ENCODE results near the gene NPHS1.
"Not testable (repeated sequence)": the region's sequence is repeated elsewhere in the genome, so short reads cannot be mapped to it uniquely, and the experiment has no call there.

The NPHS1 gene

DNA sequence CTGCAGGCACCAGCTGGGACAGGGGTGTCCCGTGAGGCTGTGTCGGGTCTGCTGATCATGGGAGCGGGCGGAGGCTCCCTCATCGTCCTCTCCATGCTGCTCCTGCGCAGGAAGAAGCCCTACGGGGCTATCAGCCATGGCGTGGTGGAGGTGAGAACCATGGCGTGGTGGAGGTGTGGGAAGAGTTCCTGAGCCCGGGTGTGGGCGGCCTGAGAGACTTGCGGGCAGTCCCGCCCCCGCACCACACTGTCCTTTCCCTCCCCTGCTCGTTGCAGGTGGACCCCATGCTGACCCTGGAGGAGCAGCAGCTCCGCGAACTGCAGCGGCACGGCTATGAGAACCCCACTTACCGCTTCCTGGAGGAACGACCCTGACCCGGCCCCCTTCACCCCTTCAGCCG lies 26.8 kb upstream of the NPHS1 start:
- FAIRE-seq = no peak

DNA sequence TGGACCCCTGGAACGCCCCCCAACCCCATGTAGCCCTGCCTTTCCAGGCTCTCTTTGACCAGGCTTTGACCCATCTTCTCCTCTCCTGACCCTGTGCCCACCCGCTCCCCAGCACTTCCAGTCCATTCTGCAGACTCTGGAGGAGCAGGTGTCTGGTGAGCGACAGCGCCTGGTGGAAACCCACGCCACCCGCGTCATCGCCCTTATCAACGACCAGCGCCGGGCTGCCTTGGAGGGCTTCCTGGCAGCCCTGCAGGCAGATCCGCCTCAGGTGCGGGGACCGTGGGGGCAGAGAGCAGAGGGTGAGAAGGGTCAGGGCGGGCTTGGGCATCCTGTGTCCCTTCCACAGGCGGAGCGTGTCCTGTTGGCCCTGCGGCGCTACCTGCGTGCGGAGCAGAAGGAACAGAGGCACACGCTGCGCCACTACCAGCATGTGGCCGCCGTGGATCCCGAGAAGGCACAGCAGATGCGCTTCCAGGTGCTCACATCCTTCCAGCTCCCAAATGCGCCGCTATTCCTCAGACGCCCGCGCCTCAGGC lies 22.2 kb upstream of the NPHS1 start:
- no peak for FAIRE-seq

DNA sequence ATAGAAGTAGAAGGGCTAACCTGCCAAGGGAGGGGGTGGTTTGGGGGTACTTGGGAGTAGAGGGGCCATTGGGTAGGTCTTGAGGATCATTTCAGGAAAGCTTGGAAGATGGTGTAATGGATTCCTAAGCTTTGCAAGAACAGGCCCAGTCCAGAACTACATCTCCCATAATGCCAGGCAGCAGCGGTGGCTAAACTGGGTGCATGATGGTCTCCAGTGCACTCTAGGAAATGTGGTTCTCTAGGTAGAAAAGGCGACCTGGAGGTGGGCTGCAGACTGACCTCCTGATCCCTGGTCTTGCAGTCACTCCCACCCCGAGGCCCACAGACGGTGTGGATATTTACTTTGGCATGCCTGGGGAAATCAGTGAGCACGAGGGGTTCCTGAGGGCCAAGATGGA lies 19.9 kb upstream of the NPHS1 start:
- FAIRE-seq = no peak

DNA sequence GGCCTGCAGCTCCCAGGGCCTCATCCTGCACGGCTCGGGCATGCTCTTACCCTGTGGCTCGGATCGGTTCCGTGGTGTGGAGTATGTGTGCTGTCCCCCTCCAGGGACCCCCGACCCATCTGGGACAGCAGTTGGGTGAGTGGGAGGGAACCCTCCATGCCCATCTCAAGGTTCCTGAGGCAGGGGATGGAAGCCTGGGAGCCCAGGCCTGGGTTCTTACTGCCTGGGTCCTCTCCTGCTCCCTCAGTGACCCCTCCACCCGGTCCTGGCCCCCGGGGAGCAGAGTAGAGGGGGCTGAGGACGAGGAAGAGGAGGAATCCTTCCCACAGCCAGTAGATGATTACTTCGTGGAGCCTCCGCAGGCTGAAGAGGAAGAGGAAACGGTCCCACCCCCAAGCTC lies 19.3 kb upstream of the NPHS1 start:
- FAIRE-seq = no peak

DNA sequence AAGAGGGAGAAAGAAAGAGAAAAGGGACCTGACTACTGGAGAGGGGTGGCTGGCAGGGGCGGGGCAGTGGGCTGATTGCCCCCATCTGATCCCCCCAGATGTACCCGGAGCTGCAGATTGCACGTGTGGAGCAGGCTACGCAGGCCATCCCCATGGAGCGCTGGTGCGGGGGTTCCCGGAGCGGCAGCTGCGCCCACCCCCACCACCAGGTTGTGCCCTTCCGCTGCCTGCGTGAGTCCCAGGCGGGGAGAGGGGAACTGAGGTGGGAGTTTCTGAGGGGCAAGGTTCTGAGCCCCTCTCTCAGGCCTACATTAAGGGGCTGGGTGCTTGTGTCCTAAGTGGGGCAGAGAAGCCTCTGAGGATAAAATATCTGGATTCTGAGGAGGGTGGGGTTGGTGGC lies 18.5 kb upstream of the NPHS1 start:
- FAIRE-seq = no peak

DNA sequence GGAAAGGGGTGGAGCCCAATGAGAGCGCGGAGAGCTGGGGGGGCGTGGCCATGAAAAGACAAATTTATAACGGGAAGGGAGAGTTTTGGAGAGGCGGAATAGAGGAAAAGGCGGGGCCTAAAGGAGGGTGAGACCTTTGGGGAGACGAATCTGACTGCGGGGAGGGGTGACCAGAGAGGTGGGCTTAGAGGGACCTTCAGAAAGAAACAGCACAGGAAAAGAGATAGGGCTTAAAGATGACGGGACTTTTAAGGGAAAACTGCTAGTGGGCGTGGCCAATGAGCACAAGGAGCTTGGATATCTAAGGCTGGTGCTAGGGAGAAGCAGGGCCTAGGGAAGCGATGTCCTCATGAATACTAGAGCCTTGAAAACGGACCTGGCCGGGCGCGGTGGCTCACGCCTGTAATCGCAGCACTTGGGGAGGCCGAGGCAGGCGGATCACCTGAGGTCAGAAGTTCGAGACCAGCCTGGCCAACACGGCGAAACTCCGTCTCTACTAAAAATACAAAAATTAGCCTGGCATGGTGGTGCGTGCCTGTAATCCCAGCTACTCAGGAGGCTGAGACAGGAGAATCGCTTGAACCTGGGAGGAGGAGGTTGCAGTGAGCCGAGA lies 17.9 kb upstream of the NPHS1 start:
- FAIRE-seq = not testable (repeated sequence)

DNA sequence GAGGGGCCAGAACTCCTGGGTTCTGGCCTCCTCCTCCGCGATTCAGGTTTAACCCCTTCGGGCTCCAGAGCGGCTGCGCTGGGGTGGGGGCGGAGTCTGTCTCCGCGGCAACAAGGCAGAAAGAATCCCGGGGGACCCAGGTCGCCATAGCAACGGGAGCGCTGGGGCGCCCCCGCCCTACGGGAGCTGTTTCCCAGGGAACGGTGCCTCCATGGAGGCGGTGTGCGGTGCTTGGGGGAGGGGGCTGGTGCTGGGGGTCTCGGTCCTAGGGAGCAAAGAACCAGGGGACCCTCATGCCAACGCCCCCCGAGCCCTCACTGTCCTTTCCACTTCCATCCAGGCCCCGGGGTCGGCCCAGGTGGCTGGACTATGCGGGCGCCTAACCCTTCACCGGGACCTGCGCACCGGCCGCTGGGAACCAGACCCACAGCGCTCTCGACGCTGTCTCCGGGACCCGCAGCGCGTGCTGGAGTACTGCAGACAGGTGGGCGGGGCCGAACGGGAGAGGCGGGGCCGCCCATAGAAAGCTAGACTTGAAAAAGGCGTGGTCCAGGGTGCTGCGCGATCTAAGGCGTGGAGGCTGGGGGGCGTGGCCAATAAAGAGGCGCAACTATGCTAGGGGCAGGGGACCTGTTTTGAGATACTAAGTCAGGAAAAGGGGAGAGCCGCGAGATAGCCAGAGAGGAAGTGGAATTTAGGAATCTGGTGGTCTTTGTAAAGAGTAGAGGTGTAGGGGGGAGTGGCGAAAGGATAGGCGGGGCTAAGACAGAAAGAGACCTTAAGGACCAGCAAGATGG lies 17.2 kb upstream of the NPHS1 start:
- FAIRE-seq = no peak

DNA sequence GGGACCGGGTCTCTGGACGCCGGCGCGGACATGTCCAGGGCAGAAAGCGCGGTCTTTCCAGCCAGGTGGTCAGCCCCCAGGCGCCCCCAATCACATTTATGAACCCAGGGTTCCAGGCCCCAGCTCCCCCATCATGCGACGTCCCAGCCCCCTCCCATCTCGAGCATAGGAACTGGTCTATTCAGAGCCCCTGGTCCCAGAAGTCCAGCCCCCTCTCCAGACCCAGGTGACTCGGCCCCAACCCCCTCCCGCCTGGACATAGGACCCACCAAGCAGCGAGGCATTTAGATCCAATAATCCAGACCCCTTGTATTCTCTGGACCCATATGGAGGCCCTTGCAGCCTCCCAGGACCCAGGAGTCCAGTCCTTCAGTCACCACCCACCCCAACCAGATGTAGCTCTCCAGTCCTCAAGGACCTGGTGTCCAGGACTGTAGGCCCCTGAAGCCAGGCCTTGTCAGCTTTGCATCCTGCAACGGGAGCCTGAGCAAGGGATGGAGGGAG lies 16.6 kb upstream of the NPHS1 start:
- no peak for FAIRE-seq

DNA sequence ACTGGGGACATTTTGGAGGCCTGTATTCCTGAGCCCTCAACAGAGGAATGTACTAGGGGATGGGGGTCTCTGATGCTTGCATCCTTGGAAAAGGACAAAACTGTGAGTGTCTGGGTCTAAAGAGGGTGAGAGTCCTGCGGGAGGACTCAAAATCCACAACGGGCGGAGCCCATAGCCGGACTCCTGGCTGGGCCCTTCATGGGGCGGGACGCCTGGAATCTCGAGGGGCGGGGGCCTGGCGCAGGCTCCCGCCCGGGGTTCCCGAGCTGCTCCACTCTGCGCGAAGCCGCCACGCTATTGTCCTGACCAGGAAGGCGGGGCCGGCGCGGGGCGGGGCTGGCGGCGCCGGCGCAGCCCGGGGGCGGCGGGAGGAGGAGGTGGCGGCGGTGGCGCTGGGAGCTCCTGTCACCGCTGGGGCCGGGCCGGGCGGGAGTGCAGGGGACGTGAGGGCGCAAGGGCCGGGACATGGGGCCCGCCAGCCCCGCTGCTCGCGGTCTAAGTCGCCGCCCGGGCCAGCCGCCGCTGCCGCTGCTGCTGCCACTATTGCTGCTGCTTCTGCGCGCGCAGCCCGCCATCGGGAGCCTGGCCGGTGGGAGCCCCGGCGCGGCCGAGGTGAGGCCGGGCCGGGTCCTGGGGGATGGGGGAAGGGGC lies 16.0 kb upstream of the NPHS1 start, which contains the start of gene APLP1:
TSS of gene APLP1 (plus strand) at position 403 of the 651 bp plus-strand sequence. CDS start at position 466, 63 bp downstream.
- no peak for FAIRE-seq

DNA sequence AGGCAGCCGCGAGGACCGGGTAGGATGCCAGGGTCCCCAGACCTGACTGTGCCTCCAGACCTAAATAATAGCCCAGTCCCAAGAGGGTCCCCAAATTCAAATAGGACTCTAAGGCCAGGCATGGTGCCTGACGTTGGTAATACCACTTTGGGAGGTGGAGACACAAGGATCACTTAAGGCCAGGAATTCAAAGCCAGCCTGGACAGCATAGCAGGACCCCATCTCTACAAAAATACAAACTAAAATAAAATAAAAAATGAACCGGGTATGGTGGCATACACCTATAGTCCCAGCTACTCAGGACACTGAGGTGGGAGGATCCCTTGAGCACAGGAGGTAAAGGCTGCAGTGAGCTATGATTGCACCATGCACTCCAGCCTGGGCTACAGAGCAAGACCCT lies 10.7 kb upstream of the NPHS1 start:
- FAIRE-seq = no peak

DNA sequence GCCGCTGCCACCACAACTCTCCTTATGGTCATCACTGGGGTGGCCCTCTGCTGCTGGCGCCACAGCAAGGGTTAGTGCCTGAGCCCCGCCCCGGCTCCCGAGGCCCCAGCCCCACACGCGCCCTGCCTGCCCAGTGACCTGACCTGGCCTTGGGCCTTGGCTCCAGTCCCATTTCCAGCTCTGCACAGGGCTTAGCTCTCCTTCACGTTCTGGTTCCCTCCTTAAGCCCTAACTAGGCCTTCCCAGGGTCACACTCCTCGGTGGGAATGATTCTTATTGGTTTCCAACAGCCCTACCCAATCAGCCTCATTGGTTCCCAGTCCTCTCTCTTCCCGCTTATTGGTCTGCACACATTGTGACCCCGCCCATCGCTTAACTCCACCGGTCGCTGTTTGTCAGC lies 10.2 kb upstream of the NPHS1 start:
- no peak for FAIRE-seq

DNA sequence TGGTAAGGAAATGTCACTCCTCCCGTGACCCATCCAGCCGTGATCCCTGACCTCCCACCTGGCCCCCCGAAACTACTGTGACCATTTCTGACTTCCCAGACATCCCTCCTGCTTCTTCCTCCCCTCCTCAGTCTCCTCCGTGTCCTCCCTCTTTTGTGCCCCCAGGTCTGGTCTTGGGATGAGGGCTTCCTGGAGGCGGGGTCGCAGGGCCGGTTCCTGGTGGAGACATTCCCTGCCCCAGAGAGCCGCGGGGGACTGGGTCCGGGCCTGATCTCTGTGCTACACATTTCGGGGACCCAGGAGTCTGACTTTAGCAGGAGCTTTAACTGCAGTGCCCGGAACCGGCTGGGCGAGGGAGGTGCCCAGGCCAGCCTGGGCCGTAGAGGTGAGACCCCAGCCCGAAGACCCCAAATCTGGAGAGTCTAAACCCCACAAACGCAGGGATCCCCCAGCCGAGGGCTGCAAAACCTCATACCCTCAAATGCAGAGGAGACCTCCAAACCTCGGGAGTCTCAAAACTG lies 9.4 kb upstream of the NPHS1 start:
- no peak for FAIRE-seq

DNA sequence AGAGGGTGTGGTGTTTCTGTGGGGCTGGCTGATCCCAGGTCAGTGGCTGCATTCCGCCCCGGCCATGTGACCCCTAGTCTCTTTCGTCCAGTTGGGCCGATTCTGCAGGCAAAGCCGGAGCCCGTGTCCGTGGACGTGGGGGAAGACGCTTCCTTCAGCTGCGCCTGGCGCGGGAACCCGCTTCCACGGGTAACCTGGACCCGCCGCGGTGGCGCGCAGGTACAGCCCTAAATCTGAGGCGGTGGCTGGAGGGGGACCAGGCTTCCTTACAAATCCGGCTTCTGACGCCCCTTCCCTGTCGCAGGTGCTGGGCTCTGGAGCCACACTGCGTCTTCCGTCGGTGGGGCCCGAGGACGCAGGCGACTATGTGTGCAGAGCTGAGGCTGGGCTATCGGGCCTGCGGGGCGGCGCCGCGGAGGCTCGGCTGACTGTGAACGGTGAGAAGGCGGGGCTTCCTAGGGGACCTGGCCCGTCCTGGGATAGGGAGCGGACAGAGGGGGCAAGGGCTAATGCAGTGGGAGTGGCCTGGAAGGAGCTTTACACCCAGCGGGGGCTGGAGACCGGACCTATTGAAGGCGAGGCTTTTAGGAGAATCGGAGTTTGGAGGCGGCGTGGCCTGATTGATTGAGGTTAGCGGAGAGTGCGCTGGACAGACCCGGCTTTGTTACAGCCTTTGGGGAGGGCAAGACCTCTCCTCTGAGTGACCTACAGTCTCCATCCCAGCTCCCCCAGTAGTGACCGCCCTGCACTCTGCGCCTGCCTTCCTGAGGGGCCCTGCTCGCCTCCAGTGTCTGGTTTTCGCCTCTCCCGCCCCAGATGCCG lies 8.7 kb upstream of the NPHS1 start:
- FAIRE-seq = no peak

DNA sequence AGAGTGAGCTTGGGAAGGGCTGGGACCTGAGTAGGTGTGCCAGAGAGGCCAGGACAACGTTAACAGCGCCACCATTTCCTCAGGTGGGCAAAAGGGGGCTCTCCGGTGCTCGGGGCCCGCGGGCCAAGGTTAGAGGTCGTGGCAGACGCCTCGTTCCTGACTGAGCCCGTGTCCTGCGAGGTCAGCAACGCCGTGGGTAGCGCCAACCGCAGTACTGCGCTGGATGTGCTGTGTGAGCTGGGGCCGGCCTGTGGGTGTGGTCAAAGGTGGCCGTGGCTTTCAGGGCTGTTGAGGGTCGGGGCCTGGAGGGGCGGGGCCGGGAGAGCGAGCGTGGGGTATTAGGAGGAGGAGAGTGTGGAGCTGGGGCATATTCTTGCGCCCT lies 8.1 kb upstream of the NPHS1 start:
- no peak for FAIRE-seq

DNA sequence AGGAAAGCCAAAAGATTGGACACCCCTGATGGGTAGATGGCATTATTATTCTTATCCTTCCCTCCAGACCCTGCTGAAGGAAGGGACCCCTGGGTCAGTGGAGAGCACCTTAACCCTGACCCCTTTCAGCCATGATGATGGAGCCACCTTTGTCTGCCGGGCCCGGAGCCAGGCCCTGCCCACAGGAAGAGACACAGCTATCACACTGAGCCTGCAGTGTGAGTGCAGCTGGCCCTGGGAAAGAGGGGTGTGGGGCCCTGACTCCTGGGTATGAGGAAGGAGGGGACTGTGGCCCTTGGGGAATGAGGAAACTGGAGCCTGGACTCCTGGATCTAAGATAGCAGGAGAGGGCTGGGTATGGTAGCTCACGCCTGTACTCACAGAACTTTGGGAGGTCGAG lies 7.1 kb upstream of the NPHS1 start:
- no peak for FAIRE-seq

DNA sequence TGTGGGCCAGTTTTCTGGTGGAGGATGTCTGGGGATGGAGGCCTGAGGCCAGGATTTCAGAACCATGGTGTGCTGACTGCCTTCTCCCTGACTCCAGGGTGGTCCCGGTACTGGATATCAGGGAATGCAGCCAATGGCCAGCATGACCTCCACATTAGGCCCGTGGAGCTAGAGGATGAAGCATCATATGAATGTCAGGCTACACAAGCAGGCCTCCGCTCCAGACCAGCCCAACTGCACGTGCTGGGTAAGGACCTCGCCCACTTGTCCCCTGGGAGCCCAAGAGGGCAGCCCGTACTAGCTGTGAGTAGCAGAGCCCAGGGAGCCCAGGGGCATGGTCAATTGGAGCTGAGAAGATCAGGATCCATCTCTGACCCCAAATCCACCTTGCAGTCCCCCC lies 6.0 kb upstream of the NPHS1 start:
- no peak for FAIRE-seq

DNA sequence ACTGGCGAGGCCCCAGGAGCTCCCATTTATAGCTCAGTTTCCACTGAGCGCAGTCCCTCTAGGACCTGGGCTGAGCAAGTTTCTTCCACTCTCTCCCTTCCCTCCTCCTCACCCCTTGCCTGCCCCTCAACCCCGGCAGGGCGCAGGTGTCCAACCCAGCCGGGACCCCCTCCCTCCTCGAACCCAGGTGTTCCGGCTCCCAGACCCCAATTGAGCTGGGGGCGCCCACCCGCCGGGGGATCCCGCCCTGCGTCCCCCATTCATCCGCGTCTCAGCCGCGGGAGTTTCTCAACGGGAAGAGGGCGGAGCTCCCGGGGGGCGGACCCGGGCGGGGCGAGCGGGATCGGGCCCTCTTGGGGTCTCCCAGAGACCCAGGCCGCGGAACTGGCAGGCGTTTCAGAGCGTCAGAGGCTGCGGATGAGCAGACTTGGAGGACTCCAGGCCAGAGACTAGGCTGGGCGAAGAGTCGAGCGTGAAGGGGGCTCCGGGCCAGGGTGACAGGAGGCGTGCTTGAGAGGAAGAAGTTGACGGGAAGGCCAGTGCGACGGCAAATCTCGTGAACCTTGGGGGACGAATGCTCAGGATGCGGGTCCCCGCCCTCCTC lies 4.3 kb upstream of the NPHS1 start, which contains the start of gene KIRREL2:
TSS of gene KIRREL2 (plus strand) at position 366 of the 604 bp plus-strand sequence. CDS start at position 575, 209 bp downstream.
- FAIRE-seq = no peak

DNA sequence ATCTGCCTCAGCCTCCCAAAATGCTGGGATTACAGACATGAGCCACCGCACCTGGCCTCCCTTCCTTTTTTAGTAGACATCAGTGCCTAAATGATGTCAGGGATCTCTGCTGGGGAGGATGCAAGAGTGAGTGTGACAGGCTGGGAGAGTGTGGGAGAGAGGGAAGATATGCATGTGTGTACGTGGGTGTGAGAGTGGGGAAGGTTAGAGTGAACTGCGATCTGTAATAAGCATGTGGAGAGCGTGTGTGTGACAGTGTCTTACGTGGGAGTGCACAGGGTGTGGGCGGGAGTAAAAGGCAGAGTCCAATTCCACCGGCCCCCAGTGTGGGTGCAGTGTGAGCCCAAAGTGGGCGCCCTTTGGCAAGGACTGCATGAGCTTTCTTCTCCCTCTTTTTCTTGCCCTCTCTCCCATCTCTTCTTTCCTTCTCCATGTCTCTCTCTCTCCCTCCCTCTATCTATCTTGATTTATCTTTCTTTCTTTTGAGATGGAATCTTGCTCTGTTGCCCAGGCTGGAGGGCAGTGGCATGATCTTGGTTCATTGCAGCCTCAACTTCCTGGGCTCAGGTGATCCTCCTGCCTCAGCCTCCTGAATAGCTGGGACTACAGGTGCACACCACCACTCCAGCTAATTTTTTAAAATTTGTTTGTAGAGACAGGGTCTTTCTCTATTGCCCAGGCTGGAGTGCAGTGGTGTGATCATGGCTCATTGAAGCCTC lies 893 bp upstream of the NPHS1 start:
- no peak for FAIRE-seq

DNA sequence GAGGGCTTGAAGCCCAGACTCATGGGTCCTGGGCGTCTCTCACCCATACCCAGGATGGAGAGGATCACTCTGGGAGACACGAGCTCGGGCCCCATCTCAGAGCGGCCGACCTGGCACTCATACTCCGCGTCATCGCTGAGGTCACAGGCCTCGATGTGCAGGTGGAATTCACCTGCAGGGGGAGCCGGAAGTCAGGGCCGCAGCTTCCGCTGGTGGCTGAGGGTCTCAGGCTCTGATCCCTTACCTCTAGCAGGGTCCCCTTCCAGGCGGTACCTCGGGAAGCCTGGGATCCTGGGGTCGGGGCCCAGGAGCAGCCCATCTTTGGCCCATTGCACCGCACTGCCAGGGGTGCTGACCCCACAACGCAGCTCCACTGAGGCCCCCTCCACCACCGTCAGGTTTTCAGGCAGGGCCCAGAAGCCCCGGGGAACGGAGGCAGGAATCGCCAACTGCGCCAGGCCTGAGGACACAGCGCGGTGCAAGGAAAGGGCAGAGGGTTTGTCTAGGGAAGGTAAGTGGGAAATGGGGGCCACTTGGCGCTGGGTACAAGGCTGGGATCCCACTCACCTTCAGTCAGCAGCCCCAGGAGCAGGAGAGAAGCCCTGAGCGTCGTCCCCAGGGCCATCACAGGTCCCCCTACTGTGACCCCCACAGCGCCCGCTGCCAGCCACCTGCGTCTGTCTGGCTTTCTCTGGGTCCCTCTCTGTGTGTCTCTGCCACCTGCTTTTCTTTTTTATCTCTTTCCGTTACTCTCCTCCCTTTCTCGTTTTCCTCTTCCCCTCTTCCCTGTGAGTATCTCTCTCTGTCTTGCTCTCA lies 883 bp downstream of the NPHS1 start:
- FAIRE-seq = no peak

DNA sequence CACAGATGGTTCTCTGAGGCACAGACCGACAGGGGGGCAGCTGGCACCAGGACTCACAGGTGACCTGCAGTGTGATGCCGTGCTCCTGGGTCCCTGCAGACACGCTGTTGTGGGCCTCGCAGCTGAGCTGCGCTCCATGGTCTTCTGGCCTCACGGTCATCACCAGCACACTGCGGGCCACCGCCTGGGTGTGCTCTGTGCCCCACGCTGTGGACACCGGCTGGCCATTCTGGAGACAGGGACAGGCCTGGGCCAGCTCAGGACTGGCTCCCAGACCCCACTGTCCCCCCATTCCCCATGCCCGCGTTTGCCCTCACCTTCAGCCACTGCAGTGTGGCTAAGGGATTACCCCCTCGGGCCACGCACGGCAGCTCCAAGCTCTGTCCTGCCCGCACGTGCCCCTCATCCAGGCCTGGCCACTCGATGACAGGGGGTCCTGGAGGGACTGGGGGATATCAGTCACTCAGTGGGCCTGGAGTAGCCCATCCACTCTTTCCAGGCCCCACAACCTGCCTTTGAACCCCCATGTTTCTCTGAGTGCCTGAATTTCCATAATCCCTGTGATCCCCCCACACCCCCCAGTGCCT lies 3.3 kb downstream of the NPHS1 start:
- no peak for FAIRE-seq
